ENCODE measurements around the gene RRP1B.
"Not testable (repeated sequence)": the region's sequence is repeated elsewhere in the genome, so short reads cannot be mapped to it uniquely, and the experiment has no call there.

RRP1B gene

GRCh38 chr21:43639470-43640353, 19.6 kb upstream of the RRP1B start:
- Histone ChIP-seq H3K9me3 (no peaks in the 10 kb centered on the region), H3K36me3 (no peaks in the 10 kb centered on the region), H3K4me1 (no peaks in the 10 kb centered on the region), H3K27ac (no peak overlapping the region), H4K20me1 (no peaks in the 10 kb centered on the region), H3K4me2 (no peak overlapping the region), H3K27me3 (no peaks in the 10 kb centered on the region), H3K9ac (no peak overlapping the region), H3K4me3 (no peak overlapping the region)
- no peak for TF ChIP-seq Cebpa-rat (IDR thresholded peaks at IDR 0.05)

- Histone ChIP-seq H3K4me2 (no peak overlapping the region), H3K36me3 (no peaks in the 10 kb centered on the region)
These were observed 19.0 kb upstream of the RRP1B start for GRCh38 chr21:43640400-43640799.

GRCh38 chr21:43643193-43643592, 16.2 kb upstream of the RRP1B start:
- Histone ChIP-seq H3K27me3 (no peaks in the 10 kb centered on the region), H3K9me3 (no peaks in the 10 kb centered on the region), H4K20me1 (no peaks in the 10 kb centered on the region), H3K4me2 (no peak overlapping the region), H3K4me3 (no peak overlapping the region), H3K36me3 (no peaks in the 10 kb centered on the region), H3K9ac (no peak overlapping the region), H3K4me1 (peaks cover 18% of the 10 kb centered on the region), H3K27ac (no peak overlapping the region)
- no peak for TF ChIP-seq Cebpa-rat (IDR thresholded peaks at IDR 0.05)

More at GRCh38 chr21:43640400-43640799, 19.0 kb upstream of the RRP1B start:
- H3K9ac ChIP-seq: no peak overlapping the region
- H3K4me1 ChIP-seq: peaks cover 5% of the 10 kb centered on the region
- H4K20me1 ChIP-seq: no peaks in the 10 kb centered on the region
- H3K9me3 ChIP-seq: no peaks in the 10 kb centered on the region
- TF ChIP-seq Cebpa-rat (IDR thresholded peaks at IDR 0.05): no peak
- H3K27ac ChIP-seq: no peak overlapping the region
- H3K27me3 ChIP-seq: no peaks in the 10 kb centered on the region
- H3K4me3 ChIP-seq: no peak overlapping the region

GRCh38 chr21:43644071-43644470, 15.3 kb upstream of the RRP1B start:
- Histone ChIP-seq H4K20me1 (no peaks in the 10 kb centered on the region), H3K9me3 (no peaks in the 10 kb centered on the region), H3K4me1 (peaks cover 18% of the 10 kb centered on the region), H3K36me3 (no peaks in the 10 kb centered on the region), H3K4me3 (no peak overlapping the region), H3K9ac (no peak overlapping the region), H3K27me3 (no peaks in the 10 kb centered on the region), H3K27ac (no peak overlapping the region), H3K4me2 (no peak overlapping the region)
- TF ChIP-seq Cebpa-rat (IDR thresholded peaks at IDR 0.05): no peak

GRCh38 chr21:43644609-43645008, 14.8 kb upstream of the RRP1B start:
- H4K20me1 ChIP-seq: no peaks in the 10 kb centered on the region

GRCh38 chr21:43645136-43645891, 14.0 kb upstream of the RRP1B start:
- Histone ChIP-seq H3K4me2 (peak overlapping the region; percentile 65), H3K4me1 (peaks cover 18% of the 10 kb centered on the region), H3K27ac (no peak overlapping the region), H3K27me3 (no peaks in the 10 kb centered on the region), H4K20me1 (no peaks in the 10 kb centered on the region), H3K4me3 (no peak overlapping the region), H3K9ac (peak overlapping the region; percentile 10; the same call in 1 of the 2 replicates), H3K9me3 (no peaks in the 10 kb centered on the region), H3K36me3 (no peaks in the 10 kb centered on the region)
- TF ChIP-seq Cebpa-rat (IDR thresholded peaks at IDR 0.05): no peak

More at GRCh38 chr21:43644609-43645008, 14.8 kb upstream of the RRP1B start:
- Histone ChIP-seq H3K36me3 (no peaks in the 10 kb centered on the region), H3K27ac (no peak overlapping the region), H3K9me3 (no peaks in the 10 kb centered on the region), H3K4me1 (peaks cover 18% of the 10 kb centered on the region), H3K9ac (no peak overlapping the region), H3K4me3 (no peak overlapping the region), H3K27me3 (no peaks in the 10 kb centered on the region), H3K4me2 (no peak overlapping the region)
- TF ChIP-seq Cebpa-rat (IDR thresholded peaks at IDR 0.05): no peak

GRCh38 chr21:43645976-43646375, 13.4 kb upstream of the RRP1B start:
- Histone ChIP-seq H3K36me3 (no peaks in the 10 kb centered on the region), H3K9me3 (no peaks in the 10 kb centered on the region), H4K20me1 (no peaks in the 10 kb centered on the region), H3K4me1 (peaks cover 18% of the 10 kb centered on the region), H3K27ac (no peak overlapping the region), H3K4me2 (peak overlapping the region; percentile 65), H3K27me3 (no peaks in the 10 kb centered on the region), H3K4me3 (no peak overlapping the region), H3K9ac (peak overlapping the region; percentile 10; the same call in 1 of the 2 replicates)
- no peak for TF ChIP-seq Cebpa-rat (IDR thresholded peaks at IDR 0.05)

GRCh38 chr21:43646550-43647260, 12.7 kb upstream of the RRP1B start:
- Histone ChIP-seq H3K4me2 (peak overlapping the region; percentile 65), H3K4me3 (no peak overlapping the region), H4K20me1 (no peaks in the 10 kb centered on the region), H3K9ac (no peak overlapping the region), H3K27me3 (no peaks in the 10 kb centered on the region), H3K36me3 (no peaks in the 10 kb centered on the region), H3K9me3 (no peaks in the 10 kb centered on the region), H3K4me1 (peaks cover 18% of the 10 kb centered on the region), H3K27ac (no peak overlapping the region)
- no peak for TF ChIP-seq Cebpa-rat (IDR thresholded peaks at IDR 0.05)

- H3K27ac ChIP-seq: no peak overlapping the region
- no peak for TF ChIP-seq Cebpa-rat (IDR thresholded peaks at IDR 0.05)
These were observed 11.2 kb upstream of the RRP1B start for GRCh38 chr21:43648171-43648570.

GRCh38 chr21:43651926-43652325, 7.4 kb upstream of the RRP1B start:
- not testable (repeated sequence) for H3K9me3 ChIP-seq, H3K27ac ChIP-seq, H3K9ac ChIP-seq, H4K20me1 ChIP-seq, H3K4me3 ChIP-seq, H3K36me3 ChIP-seq, H3K27me3 ChIP-seq
- peaks cover 16% of the 10 kb centered on the region for H3K4me1 ChIP-seq
- peak overlapping the region; percentile 48 for H3K4me2 ChIP-seq

More at GRCh38 chr21:43648171-43648570, 11.2 kb upstream of the RRP1B start:
- no peaks in the 10 kb centered on the region for H3K36me3 ChIP-seq
- H3K9ac ChIP-seq: peak overlapping the region; percentile 24; the same call in 1 of the 2 replicates
- H3K4me1 ChIP-seq: peaks cover 30% of the 10 kb centered on the region
- no peaks in the 10 kb centered on the region for H3K27me3 ChIP-seq
- H3K4me2 ChIP-seq: no peak overlapping the region
- no peak overlapping the region for H3K4me3 ChIP-seq
- no peaks in the 10 kb centered on the region for H3K9me3 ChIP-seq
- no peaks in the 10 kb centered on the region for H4K20me1 ChIP-seq
